ENCODE measurements around the gene AFAP1L2. TPM values are rescaled to one million over a fixed set of nuclear protein-coding genes. Genes with fewer than 3 reads are reported as not detected.
"Not testable (repeated sequence)": the region's sequence is repeated elsewhere in the genome, so short reads cannot be mapped to it uniquely, and the experiment has no call there.

Gene AFAP1L2
- polyA plus RNA-seq, 4 donors, result 1.1 to 7.7 (median 3.3) TPM

DNA sequence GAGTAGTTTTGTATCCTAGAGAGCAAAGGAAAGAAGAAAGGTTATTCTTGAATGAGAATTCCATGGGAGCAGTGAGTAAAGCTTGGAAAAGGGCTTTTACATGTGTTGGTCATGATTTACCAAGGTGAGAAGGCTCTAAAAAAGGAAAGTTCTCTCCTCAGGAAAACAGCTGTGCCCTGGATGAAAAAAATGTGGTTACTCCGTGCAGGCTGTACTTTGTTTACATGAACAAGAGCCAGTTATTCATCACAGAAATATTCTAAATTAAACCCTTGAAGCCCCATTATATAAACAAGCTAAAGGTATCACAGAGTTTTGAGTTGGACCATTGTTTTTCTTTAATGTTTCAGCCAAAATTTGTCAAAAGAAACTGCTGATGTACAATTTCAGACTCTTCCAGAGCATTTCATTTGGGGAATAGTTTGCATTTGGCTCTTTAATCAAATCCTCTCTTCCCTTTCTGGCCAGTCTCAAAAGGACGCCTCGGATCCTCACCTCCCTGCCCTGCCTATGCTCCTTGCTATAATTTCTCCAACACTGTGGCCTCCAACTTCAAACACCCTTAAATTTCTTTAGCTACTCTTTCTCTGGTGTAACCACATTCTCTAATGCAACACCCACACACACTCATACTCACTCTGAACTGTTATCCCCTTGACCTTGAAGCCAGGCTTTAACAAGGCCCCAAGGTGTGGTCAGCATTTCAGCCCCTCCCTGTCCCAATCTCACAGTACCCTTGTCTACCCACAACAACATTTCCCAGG is 47.4 kb downstream of the AFAP1L2 start:
- H3K27ac ChIP-seq (ENCODE audit: low read depth in 1 of 3, low read length in 2 of 3), result peak overlapping the region in 1 of 3 donors; percentile 1
- H3K4me3 ChIP-seq (ENCODE audit: low read depth in 1 of 3, low read length in 3 of 3), result no peak overlapping the region
- FAIRE-seq, result no peak
- H3K4me1 ChIP-seq (ENCODE audit: control insufficient read depth in 3 of 3, insufficient read depth in 2 of 3, low read depth in 1 of 3, low read length in 2 of 3), result peaks cover 0 to 5% (median 0%) of the 10 kb centered on the region in 3 donors
- no peak for DNase-seq
- H3K9me3 ChIP-seq (ENCODE audit: control insufficient read depth in 2 of 2, insufficient read depth in 1 of 2, low read depth in 1 of 2, low read length in 1 of 2), result no peaks in the 10 kb centered on the region
- WGBS, 3 donors, result 48 to 63% (median 55%) methylated on average over 3 of the region's 3 CpGs
- H3K27me3 ChIP-seq (ENCODE audit: control insufficient read depth in 3 of 3, insufficient read depth in 3 of 3, low read length in 3 of 3), result no peaks in the 10 kb centered on the region
- no peaks in the 10 kb centered on the region for H3K36me3 ChIP-seq (ENCODE audit: control insufficient read depth in 3 of 3, insufficient read depth in 2 of 3, low read depth in 1 of 3, low read length in 3 of 3)

DNA sequence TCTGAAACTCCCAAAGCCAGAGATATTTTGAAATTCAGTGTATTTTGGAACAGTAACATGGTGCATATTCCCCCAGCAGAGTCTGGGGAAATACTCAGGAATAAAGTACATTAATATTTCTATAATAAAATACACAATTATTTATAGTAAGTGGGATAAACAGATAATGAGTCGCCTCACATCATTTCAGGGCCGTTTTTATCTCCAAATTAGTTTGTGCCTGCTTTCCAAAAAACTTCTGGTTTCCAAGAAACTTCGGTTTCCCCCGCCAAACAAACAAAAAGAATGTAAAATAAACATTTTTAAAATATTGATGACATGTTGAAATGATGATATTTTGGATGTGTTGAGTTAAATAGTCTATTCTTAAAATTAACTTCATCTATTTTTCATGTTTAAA is 48.2 kb downstream of the AFAP1L2 start:
- Histone ChIP-seq H3K9me3 (ENCODE audit: control insufficient read depth in 2 of 2, insufficient read depth in 1 of 2, low read depth in 1 of 2, low read length in 1 of 2) (no peaks in the 10 kb centered on the region), H3K27me3 (ENCODE audit: control insufficient read depth in 3 of 3, insufficient read depth in 3 of 3, low read length in 3 of 3) (no peaks in the 10 kb centered on the region), H3K27ac (ENCODE audit: low read depth in 1 of 3, low read length in 2 of 3) (no peak overlapping the region), H3K4me1 (ENCODE audit: control insufficient read depth in 3 of 3, insufficient read depth in 2 of 3, low read depth in 1 of 3, low read length in 2 of 3) (peaks cover 0 to 5% (median 0%) of the 10 kb centered on the region in 3 donors), H3K4me3 (ENCODE audit: low read depth in 1 of 3, low read length in 3 of 3) (no peak overlapping the region), H3K36me3 (ENCODE audit: control insufficient read depth in 3 of 3, insufficient read depth in 2 of 3, low read depth in 1 of 3, low read length in 3 of 3) (no peaks in the 10 kb centered on the region)
- FAIRE-seq (no peak), DNase-seq (no peak)
- 54 to 79% (median 73%) methylated on average over 4 of the region's 4 CpGs for WGBS, 3 donors

DNA sequence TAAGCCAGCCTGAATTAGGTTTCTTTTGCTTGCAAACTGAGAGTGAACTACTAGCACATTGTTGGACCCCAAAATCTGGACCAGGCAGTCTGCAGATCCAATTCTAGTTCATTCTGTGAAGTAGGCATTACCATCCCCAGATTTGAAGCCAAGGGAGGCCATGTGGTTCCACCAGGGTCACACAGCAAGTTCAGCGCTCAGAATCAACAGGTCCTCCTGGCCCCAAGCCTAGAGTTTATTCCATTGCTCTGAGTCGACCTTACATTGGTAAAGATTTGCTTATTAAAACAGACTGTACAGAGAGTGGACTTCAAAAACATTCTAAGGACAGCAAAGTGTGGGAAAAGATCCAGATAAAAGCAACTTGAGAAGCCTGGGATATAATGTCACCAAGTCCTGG is 50.9 kb downstream of the AFAP1L2 start:
- Histone ChIP-seq H3K9me3 (ENCODE audit: control insufficient read depth in 2 of 2, insufficient read depth in 1 of 2, low read depth in 1 of 2, low read length in 1 of 2) (no peaks in the 10 kb centered on the region), H3K4me1 (ENCODE audit: control insufficient read depth in 3 of 3, insufficient read depth in 2 of 3, low read depth in 1 of 3, low read length in 2 of 3) (peaks cover 0 to 15% (median 5%) of the 10 kb centered on the region in 3 donors), H3K27ac (ENCODE audit: low read depth in 1 of 3, low read length in 2 of 3) (no peak overlapping the region), H3K27me3 (ENCODE audit: control insufficient read depth in 3 of 3, insufficient read depth in 3 of 3, low read length in 3 of 3) (no peaks in the 10 kb centered on the region), H3K36me3 (ENCODE audit: control insufficient read depth in 3 of 3, insufficient read depth in 2 of 3, low read depth in 1 of 3, low read length in 3 of 3) (no peaks in the 10 kb centered on the region), H3K4me3 (ENCODE audit: low read depth in 1 of 3, low read length in 3 of 3) (no peak overlapping the region)
- 64 to 77% (median 68%) methylated on average over 2 of the region's 2 CpGs for WGBS, 3 donors
- no peak for DNase-seq
- FAIRE-seq, result no peak

DNA sequence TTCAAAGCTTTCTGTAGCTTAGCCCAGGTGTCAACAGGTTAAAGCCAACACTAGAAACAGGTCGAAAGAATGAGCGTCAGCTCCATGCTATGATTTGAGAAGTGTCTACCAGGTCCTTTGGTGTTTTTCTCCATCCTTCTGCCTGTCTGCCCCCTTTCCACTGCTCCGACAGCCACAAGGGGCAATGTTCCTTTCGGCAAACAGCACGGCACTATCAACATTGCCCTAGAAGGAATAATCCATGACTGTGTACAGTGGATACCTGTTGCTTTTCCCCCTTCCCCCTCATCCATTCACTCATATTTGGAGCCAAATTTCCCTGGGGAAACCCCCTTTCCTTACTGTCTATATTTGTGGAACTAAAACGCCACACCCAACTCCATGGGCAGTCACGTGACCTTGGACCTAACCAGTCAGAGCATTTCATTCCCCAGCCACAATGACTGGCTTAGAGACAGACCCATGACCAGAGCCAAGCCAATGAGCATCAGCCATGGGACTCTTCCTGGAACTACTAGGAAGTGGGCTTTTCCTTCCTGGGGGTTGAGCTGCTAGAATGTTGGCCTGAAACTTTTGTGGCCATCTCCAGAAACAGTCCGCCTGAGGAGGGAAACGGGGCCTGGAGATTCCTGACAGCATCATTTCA is 51.5 kb downstream of the AFAP1L2 start:
- Histone ChIP-seq H3K27me3 (ENCODE audit: control insufficient read depth in 3 of 3, insufficient read depth in 3 of 3, low read length in 3 of 3) (no peaks in the 10 kb centered on the region), H3K4me3 (ENCODE audit: low read depth in 1 of 3, low read length in 3 of 3) (no peak overlapping the region), H3K4me1 (ENCODE audit: control insufficient read depth in 3 of 3, insufficient read depth in 2 of 3, low read depth in 1 of 3, low read length in 2 of 3) (peaks cover 0 to 15% (median 5%) of the 10 kb centered on the region in 3 donors), H3K27ac (ENCODE audit: low read depth in 1 of 3, low read length in 2 of 3) (no peak overlapping the region), H3K9me3 (ENCODE audit: control insufficient read depth in 2 of 2, insufficient read depth in 1 of 2, low read depth in 1 of 2, low read length in 1 of 2) (no peaks in the 10 kb centered on the region), H3K36me3 (ENCODE audit: control insufficient read depth in 3 of 3, insufficient read depth in 2 of 3, low read depth in 1 of 3, low read length in 3 of 3) (no peaks in the 10 kb centered on the region)
- no peak for DNase-seq
- no peak for FAIRE-seq
- WGBS, 3 donors, result 86 to 95% (median 93%) methylated on average over 9 of the region's 9 CpGs

DNA sequence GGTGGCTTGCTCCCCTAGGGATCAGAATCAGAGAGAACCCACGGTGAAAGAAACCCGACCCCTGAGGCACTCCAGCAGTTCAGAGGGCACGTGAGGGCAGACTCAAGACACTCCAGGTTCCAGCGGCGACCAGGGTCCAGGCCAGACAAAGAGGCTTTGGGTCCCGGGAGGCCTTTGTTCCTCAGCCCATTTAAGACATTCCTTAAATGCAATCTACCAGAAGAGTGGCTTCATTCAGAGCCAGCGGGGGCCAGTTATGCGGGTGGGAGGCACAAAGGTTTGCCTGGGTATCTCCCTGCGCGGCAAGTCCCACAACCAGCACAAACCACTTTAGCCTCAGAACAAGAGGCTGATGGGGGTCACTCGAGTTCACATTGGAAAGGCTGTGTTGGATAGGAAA is 53.6 kb downstream of the AFAP1L2 start:
- Histone ChIP-seq H3K4me3 (ENCODE audit: low read depth in 1 of 3, low read length in 3 of 3) (no peak overlapping the region), H3K27ac (ENCODE audit: low read depth in 1 of 3, low read length in 2 of 3) (peak overlapping the region in 2 of 3 donors; percentile 46 to 50), H3K36me3 (ENCODE audit: control insufficient read depth in 3 of 3, insufficient read depth in 2 of 3, low read depth in 1 of 3, low read length in 3 of 3) (no peaks in the 10 kb centered on the region), H3K9me3 (ENCODE audit: control insufficient read depth in 2 of 2, insufficient read depth in 1 of 2, low read depth in 1 of 2, low read length in 1 of 2) (no peaks in the 10 kb centered on the region), H3K4me1 (ENCODE audit: control insufficient read depth in 3 of 3, insufficient read depth in 2 of 3, low read depth in 1 of 3, low read length in 2 of 3) (peaks cover 0 to 15% (median 0%) of the 10 kb centered on the region in 3 donors), H3K27me3 (ENCODE audit: control insufficient read depth in 3 of 3, insufficient read depth in 3 of 3, low read length in 3 of 3) (no peaks in the 10 kb centered on the region)
- 73 to 88% (median 80%) methylated on average over 11 of the region's 11 CpGs for WGBS, 3 donors
- FAIRE-seq, result no peak
- no peak for DNase-seq

DNA sequence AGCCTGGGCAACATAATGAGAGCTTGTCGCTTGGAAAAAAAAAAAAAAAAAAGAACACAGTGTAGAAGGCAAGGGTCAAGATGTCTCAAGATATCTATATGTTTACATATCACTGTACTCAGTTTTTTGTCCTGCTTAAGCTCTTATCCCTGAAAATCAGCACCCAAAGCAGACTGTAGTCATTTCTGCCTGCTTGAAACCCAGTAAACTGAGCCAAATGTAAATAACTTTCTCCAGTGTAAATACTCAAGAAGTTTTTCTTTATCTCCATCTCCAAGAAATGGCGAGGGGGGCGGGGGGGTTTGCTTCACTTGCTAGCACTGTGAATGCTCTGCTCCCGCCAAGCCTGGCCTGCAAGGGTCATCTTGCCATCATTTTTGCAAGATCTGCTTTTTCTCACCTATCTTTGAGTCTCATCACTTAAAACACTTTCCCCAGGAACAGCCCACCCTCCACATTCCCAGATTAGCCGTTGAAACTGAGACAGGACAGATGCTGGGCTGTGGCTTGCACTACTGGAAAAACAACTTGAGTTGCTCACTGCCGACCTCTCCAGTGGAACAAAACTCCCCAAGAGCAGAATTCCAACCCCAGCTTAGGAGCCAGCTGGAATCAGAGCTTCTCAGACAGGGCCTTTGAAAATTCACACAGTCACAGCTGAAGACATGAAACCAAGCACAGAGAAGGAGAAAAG is 54.6 kb downstream of the AFAP1L2 start:
- no peak overlapping the region for H3K4me3 ChIP-seq (ENCODE audit: low read depth in 1 of 3, low read length in 3 of 3)
- DNase-seq, result peak in 1 of 2 donors; percentile 22
- H3K36me3 ChIP-seq (ENCODE audit: control insufficient read depth in 3 of 3, insufficient read depth in 2 of 3, low read depth in 1 of 3, low read length in 3 of 3), result no peaks in the 10 kb centered on the region
- WGBS, 3 donors, result 58 to 72% (median 68%) methylated on average over 6 of the region's 6 CpGs
- no peak for FAIRE-seq
- no peaks in the 10 kb centered on the region for H3K27me3 ChIP-seq (ENCODE audit: control insufficient read depth in 3 of 3, insufficient read depth in 3 of 3, low read length in 3 of 3)
- H3K9me3 ChIP-seq (ENCODE audit: control insufficient read depth in 2 of 2, insufficient read depth in 1 of 2, low read depth in 1 of 2, low read length in 1 of 2), result no peaks in the 10 kb centered on the region
- H3K4me1 ChIP-seq (ENCODE audit: control insufficient read depth in 3 of 3, insufficient read depth in 2 of 3, low read depth in 1 of 3, low read length in 2 of 3), result peaks cover 0 to 15% (median 0%) of the 10 kb centered on the region in 3 donors
- peak overlapping the region in 2 of 3 donors; percentile 46 to 50 for H3K27ac ChIP-seq (ENCODE audit: low read depth in 1 of 3, low read length in 2 of 3)

DNA sequence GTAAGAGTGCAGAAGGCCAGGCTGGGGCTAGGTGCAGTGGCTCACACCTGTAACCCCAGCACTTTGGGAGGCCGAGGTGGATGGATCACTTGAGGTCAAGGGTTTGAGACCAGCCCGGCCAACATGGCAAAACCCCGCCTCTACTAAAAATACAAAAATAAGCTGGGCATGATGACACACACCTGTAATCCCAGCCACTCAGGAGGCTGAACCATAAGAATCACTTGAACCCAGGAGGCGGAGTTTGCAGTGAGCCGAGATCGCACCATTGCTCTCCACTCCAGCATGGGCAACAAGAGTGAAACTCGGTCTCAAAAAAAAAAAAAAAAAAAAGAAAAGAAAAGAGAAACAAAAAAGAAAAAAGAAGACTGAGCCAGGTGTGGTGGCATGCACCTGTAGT is 55.2 kb downstream of the AFAP1L2 start:
- not testable (repeated sequence) for H3K4me3 ChIP-seq (ENCODE audit: low read depth in 1 of 3, low read length in 3 of 3); H3K36me3 ChIP-seq (ENCODE audit: control insufficient read depth in 3 of 3, insufficient read depth in 2 of 3, low read depth in 1 of 3, low read length in 3 of 3); H3K9me3 ChIP-seq (ENCODE audit: control insufficient read depth in 2 of 2, insufficient read depth in 1 of 2, low read depth in 1 of 2, low read length in 1 of 2); FAIRE-seq; H3K27me3 ChIP-seq (ENCODE audit: control insufficient read depth in 3 of 3, insufficient read depth in 3 of 3, low read length in 3 of 3); H3K27ac ChIP-seq (ENCODE audit: low read depth in 1 of 3, low read length in 2 of 3); DNase-seq
- WGBS, 3 donors, result 89 to 91% (median 90%) methylated on average over 7 of the region's 7 CpGs
- H3K4me1 ChIP-seq (ENCODE audit: control insufficient read depth in 3 of 3, insufficient read depth in 2 of 3, low read depth in 1 of 3, low read length in 2 of 3), result peaks cover 0 to 15% (median 0%) of the 10 kb centered on the region in 3 donors

DNA sequence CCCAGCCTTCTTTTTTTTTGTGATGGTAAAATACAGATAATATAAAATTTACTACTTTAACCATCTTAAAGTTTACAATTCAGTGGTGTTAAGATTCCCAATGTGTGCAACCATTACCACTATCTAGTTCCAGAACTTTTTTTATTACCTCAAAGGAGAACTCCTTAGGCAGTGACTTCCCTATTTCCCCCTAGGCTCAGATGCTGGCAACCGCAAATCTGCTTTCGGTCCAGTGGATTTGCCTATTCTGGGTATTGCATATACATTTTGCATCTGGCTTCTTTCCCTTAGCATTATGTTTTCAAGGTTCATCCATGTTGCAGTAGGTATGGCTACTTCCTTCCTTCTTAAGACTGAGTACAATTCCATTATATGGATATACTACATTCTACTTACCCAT is 56.5 kb downstream of the AFAP1L2 start:
- 90 to 98% (median 96%) methylated on average over 2 of the region's 2 CpGs for WGBS, 3 donors
- Histone ChIP-seq H3K4me1 (ENCODE audit: control insufficient read depth in 3 of 3, insufficient read depth in 2 of 3, low read depth in 1 of 3, low read length in 2 of 3) (peaks cover 0 to 20% (median 0%) of the 10 kb centered on the region in 3 donors), H3K9me3 (ENCODE audit: control insufficient read depth in 2 of 2, insufficient read depth in 1 of 2, low read depth in 1 of 2, low read length in 1 of 2) (no peaks in the 10 kb centered on the region), H3K36me3 (ENCODE audit: control insufficient read depth in 3 of 3, insufficient read depth in 2 of 3, low read depth in 1 of 3, low read length in 3 of 3) (no peaks in the 10 kb centered on the region), H3K27me3 (ENCODE audit: control insufficient read depth in 3 of 3, insufficient read depth in 3 of 3, low read length in 3 of 3) (no peaks in the 10 kb centered on the region), H3K4me3 (ENCODE audit: low read depth in 1 of 3, low read length in 3 of 3) (no peak overlapping the region), H3K27ac (ENCODE audit: low read depth in 1 of 3, low read length in 2 of 3) (no peak overlapping the region)
- DNase-seq (no peak), FAIRE-seq (no peak)
